ENCODE measurements around the gene BCL2L2.

The BCL2L2 gene

DNA sequence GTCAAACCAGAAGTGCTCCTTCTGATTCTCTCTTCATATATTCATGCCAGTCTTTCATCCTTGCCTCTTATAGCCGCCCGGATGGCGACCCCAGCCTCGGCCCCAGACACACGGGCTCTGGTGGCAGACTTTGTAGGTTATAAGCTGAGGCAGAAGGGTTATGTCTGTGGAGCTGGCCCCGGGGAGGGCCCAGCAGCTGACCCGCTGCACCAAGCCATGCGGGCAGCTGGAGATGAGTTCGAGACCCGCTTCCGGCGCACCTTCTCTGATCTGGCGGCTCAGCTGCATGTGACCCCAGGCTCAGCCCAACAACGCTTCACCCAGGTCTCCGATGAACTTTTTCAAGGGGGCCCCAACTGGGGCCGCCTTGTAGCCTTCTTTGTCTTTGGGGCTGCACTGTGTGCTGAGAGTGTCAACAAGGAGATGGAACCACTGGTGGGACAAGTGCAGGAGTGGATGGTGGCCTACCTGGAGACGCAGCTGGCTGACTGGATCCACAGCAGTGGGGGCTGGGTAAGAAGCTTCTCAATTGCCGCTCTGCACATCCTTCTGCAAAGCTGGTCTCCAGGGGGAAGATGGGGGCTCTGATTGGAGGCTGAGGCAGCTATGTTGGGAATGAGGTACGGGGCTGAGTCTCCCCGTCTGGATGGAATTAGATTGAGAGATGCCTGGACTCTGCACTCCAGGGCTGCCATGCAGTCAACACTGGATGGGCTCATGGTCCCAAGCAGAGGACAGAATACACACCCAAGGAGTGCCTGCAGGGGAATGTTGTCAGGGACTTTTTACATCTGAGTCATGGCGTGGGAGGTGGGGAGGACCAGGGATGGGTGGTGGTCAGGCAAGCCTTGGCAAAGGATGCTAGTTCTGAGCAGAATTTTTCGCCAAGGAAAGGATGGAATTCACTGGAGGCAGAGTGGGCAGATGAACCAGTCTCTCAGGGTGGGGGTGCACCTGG, 1.3 kb downstream of the BCL2L2 start:
- no peak for TF ChIP-seq ZNF274 (IDR thresholded peaks at IDR 0.05; ENCODE audit: low read depth, low read length)

GRCh38 chr14:23308721-23309445, 2.2 kb downstream of the BCL2L2 start:
- no peak overlapping the region for H3K4me3 ChIP-seq (ENCODE audit: low read length)
- no peak for TF ChIP-seq ZNF274 (IDR thresholded peaks at IDR 0.05; ENCODE audit: low read depth, low read length)

More for the DNA sequence above, 1.3 kb downstream of the BCL2L2 start:
- H3K4me3 ChIP-seq (ENCODE audit: low read length), result peak overlapping the region; percentile 69

DNA sequence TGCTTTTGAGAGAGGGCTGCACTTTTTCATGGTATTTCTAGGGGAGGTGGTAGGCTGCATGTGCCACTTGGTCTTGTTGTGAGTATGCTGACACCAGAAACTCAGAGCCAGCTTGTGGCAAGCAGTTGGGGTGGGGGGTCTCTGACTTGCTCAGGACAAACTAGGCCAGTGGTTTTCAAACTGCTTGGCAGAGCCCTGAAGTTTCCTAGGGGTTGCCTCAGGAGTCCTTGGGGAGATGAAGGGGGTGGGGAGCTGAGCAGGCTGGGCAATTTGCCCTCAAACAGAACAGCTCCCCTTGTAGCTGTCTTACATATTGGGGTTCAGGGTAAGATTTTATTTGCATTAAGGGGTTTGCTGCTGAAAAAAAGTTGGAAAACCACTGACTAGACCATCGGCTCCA, 3.9 kb downstream of the BCL2L2 start:
- H3K4me3 ChIP-seq (ENCODE audit: low read length), result no peak overlapping the region
- TF ChIP-seq ZNF274 (IDR thresholded peaks at IDR 0.05; ENCODE audit: low read depth, low read length), result no peak

GRCh38 chr14:23316300-23316699, 9.7 kb downstream of the BCL2L2 start:
- no peak overlapping the region for H3K4me3 ChIP-seq (ENCODE audit: low read length)
- TF ChIP-seq ZNF274 (IDR thresholded peaks at IDR 0.05; ENCODE audit: low read depth, low read length), result no peak

DNA sequence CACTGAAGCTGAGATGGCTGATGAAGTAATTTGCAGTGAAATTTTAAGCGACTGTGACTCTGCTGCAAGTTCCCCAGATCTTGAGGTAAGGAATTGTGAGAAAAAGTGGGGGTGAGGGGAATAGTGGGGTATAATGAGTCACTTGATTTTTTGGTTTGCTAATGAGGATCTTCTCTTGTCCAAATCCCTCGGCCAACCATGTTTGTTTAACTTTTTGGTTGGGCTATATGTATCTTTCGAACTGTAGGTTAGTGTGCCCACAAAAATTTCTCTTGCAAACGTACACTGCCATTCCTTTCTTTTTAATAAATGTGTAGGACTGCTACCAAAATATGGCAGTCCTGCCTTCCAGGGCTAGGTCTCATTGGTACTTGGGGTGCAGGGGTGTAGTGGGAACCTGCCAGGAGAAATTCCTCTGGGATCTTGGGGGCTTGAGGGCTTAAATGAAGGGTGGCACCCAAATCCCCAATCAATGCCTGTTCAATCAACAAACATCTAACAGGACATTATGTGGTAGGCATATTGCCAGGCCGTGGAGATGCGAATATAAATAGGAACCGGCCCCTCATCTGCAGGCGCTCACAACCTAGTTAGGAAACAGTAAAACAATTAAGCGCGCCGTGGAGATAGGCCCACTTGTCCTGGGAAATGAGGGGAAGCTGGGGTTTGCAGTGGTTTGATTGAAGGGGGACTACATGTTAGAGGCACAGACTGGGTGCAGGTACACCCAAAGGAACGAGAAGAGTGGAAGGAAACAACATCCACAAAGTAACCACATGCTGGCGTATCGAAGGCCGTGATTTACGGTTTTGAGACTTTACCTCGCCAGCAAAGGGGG, 13.3 kb downstream of the BCL2L2 start:
- peak overlapping the region; percentile 64; the same call in 1 of the 2 replicates for H3K4me3 ChIP-seq (ENCODE audit: low read length)
- no peak for TF ChIP-seq ZNF274 (IDR thresholded peaks at IDR 0.05; ENCODE audit: low read depth, low read length)

DNA sequence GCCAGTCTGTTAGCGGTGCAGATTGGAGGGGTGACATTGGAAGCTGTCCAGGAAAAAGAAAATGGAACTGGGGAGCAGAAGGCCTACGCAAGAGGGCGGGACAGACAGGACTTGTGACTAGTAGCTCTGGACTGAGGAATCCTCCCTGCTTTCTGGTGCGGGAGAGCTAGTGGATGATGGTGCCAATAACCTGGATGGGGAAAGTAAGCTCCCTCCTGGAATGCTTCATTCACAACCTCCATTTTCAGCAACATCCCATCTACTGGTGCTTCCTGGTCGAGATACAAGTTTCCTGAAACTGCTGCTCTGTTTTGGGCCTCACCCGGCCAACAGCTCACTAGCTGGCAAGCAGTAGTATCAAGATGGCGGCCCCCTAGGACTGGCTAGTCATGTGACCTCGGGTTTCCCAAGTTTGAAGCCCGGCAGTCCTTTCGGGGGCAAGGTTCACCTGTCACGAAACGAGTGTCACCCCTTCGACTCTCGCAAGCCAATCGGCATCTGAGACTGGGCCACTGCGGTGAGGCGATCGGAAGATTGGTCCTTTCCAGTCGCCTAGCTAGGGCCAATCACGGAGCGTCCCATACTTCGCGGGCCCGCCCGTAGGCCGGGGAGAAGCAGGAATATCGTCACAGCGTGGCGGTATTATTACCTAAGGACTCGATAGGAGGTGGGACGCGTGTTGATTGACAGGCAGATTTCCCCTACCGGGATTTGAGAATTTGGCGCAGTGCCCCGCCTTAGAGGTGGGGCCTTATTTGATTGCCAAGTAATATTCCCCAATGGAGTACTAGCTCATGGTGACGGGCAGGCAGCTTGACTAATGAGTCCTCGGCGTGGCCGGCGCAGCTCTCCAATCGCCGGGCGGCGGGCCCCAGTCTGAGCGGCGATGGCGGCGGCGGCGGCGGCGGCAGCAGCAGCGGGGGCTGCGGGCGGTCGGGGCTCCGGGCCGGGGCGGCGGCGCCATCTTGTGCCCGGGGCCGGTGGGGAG, 14.2 kb downstream of the BCL2L2 start, which contains the start of gene PABPN1:
Gene PABPN1 (plus strand): TSS at position 874 of the 988 bp plus-strand sequence. CDS start 13 bp downstream, at position 887.
- H3K4me3 ChIP-seq (ENCODE audit: low read length), result peak within 1 kb of the TSS; percentile 89
- TF ChIP-seq ZNF274 (IDR thresholded peaks at IDR 0.05; ENCODE audit: low read depth, low read length), result no peak

GRCh38 chr14:23321572-23322547, 15.2 kb downstream of the BCL2L2 start:
- H3K4me3 ChIP-seq (ENCODE audit: low read length), result peak overlapping the region; percentile 89
- no peak for TF ChIP-seq ZNF274 (IDR thresholded peaks at IDR 0.05; ENCODE audit: low read depth, low read length)

GRCh38 chr14:23322568-23323517, 16.2 kb downstream of the BCL2L2 start:
- no peak for TF ChIP-seq ZNF274 (IDR thresholded peaks at IDR 0.05; ENCODE audit: low read depth, low read length)
- peak overlapping the region; percentile 89 for H3K4me3 ChIP-seq (ENCODE audit: low read length)

DNA sequence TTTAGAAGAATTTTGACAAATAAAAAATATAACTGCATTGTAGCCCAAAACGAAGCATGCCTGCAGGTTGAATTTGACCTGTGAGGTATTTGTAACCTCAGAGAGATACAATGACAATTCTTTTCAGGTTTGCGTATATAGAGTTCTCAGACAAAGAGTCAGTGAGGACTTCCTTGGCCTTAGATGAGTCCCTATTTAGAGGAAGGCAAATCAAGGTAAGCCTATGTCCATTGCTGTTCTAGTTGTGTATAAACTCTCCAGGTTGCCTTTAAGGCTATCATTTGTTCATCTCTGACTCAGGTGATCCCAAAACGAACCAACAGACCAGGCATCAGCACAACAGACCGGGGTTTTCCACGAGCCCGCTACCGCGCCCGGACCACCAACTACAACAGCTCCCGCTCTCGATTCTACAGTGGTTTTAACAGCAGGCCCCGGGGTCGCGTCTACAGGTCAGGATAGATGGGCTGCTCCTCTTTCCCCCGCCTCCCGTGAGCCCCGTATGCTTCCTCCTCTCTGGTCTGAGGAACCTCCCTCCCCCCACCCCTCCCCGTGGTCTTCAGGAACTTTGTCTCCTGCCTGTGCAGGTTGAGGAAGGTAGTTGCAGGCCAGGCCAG, 17.3 kb downstream of the BCL2L2 start:
- no peak for TF ChIP-seq ZNF274 (IDR thresholded peaks at IDR 0.05; ENCODE audit: low read depth, low read length)
- no peak overlapping the region for H3K4me3 ChIP-seq (ENCODE audit: low read length)

- no peak for TF ChIP-seq ZNF274 (IDR thresholded peaks at IDR 0.05; ENCODE audit: low read depth, low read length)
- H3K4me3 ChIP-seq (ENCODE audit: low read length), result no peak overlapping the region
These were observed 17.8 kb downstream of the BCL2L2 start for GRCh38 chr14:23324455-23324846.
